Naive thymus-derived CD8-positive, alpha-beta T cell (primary cell): ENCODE results near the gene MN1. TPM values are rescaled to one million over a fixed set of nuclear protein-coding genes. Genes with fewer than 3 reads are reported as not detected.

Experiments
- ATAC-seq, 2 donors: fragments of 150-1000 bp; cut with Tn5 transposase in 1 of 2; sonication (Bioruptor Pico), chemical (Tn5 transposase) in 1 of 2; 1 replicate in 1 of 2; 2 replicates in 1 of 2; pipeline ENCODE4 v1.10.0; 2021; ENCODE audit warnings: mild to moderate bottlenecking in 2 of 2, moderate library complexity in 2 of 2
- POLR2A ChIA-PET: fragments of 350-600 bp; sonication (Branson Sonifier 250); formaldehyde crosslinking; loops from one replicate; lab custom pipeline; 2021; ENCODE audit warnings: antibody characterized with exemption; lab: Charles Lee
- DNase-seq, 10 donors: peaks; one replicate each; pipeline versions ENCODE4 v3.0.0 to v3.0.0-alpha.2; 2020 to 2022
- H3K27ac Mint-ChIP-seq, 10 donors: one replicate each; pipeline ENCODE4 v1.8.0; 2020 to 2022; ENCODE audit warnings: mild to moderate bottlenecking in 10 of 10, mixed read lengths in 10 of 10, moderate library complexity in 4 of 10, inconsistent platforms in 1 of 10
- H3K27me3 Mint-ChIP-seq, 5 donors: one replicate each; pipeline ENCODE4 v1.8.0; 2021 to 2022; ENCODE audit warnings: mixed read lengths in 5 of 5
- H3K36me3 Mint-ChIP-seq, 3 donors: one replicate each; pipeline ENCODE4 v1.8.0; 2020 to 2022; ENCODE audit warnings: mixed read lengths in 3 of 3, mild to moderate bottlenecking in 2 of 3, inconsistent platforms in 1 of 3
- H3K4me1 Mint-ChIP-seq, 4 donors: one replicate each; pipeline ENCODE4 v1.8.0; 2021 to 2022; ENCODE audit warnings: mixed read lengths in 4 of 4
- H3K4me3 Mint-ChIP-seq, 10 donors: one replicate each; pipeline ENCODE4 v1.8.0; 2020 to 2022; ENCODE audit warnings: mild to moderate bottlenecking in 10 of 10, mixed read lengths in 10 of 10, moderate library complexity in 6 of 10, inconsistent platforms in 1 of 10
- H3K9me3 Mint-ChIP-seq, 9 donors: one replicate each; pipeline ENCODE4 v1.8.0; 2020 to 2022; ENCODE audit warnings: mixed read lengths in 9 of 9, mild to moderate bottlenecking in 3 of 9, inconsistent platforms in 1 of 9, moderate library complexity in 1 of 9
- polyA plus RNA-seq, 3 donors: library from polyadenylated mRNA; unstranded; fragments of 300-500 nt; fragmentation: Illumina TruSeq; gene quantifications; one replicate each; pipeline ENCODE4 v1.2.3, GENCODE V29; 2021
- total RNA-seq, 8 experiments: library from RNA in 2 of 8; stranded (reverse) in 2 of 8; gene quantifications; one replicate each; pipeline ENCODE4 v1.2.3 and lab custom pipeline; 2021 to 2026

MN1 gene
- total and polyA plus RNA-seq, 5 experiments from 2014 or later, result 0.10 to 0.39 (median 0.22) TPM; not detected in 2

DNA sequence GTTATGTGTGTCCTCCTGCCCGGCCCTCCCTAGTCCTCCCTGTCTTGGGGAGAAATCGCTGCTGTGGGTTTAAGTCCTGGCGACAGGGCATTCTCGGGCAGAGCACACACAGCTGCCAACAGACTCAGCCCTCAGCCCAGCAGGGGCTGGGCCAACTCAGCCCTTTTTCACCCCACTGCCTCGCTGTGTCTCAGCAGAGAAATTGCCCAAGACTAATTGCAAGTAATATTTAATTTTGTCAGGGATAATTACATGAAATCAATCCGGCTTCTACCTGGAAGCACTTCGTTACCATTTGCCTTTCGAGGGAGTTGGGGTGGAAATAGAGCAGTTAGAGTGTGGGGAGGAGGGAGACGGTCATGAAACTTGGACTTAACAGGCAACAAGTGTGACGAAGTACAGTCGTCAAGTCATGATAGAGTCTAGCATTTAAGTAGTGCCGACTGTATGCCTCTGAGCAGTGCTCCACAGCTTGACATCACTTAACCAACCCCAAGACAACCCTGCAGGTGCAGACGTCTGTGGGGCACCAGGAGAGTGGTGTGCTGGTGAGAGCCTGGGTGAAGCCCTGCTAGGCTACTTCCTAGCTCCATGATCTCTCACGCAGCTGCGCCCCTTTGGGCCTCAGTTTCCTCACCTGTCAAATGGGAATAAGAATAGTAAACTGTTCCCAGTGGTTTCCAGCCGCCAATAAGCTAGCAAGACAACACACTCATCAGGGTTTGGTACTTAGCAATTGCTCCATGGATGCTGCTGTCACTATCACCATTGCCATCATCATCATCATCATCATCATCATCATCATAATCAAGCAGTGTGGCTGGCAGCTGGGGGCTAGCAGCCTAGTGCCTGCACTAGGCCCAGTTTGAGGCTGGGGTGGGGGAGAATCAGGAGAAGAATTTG, 29.2 kb downstream of the MN1 start:
- ATAC-seq (no peak), DNase-seq (no peak)
- Mint-ChIP-seq H3K4me3 (no peak overlapping the region), H3K27me3 (peaks cover 0 to 22% (median 16%) of the 10 kb centered on the region in 5 donors), H3K9me3 (no peaks in the 10 kb centered on the region), H3K27ac (peak overlapping the region in 1 of 10 donors; percentile 27), H3K4me1 (no peaks in the 10 kb centered on the region), H3K36me3 (no peaks in the 10 kb centered on the region)
- POLR2A ChIA-PET, result no interaction called here

DNA sequence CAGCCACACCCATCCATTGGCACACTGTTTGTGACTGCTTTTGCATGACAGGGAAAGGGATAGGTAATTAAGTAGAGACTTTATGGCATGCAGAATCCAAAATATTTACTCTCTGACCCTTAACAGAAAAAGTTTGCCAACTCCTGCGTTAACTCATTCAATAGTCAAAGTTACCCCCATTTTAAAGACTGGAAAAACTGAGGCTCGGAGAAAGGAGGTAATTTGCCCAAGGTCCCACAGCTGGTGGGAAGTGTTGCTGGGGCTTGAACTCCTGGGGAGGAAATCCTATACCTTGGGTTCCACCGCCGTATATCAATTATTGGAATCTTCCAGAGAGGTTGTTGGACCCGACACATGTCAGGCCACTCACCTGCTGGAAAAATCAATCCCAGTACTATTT, 29.9 kb downstream of the MN1 start:
- H3K4me1 Mint-ChIP-seq, result no peaks in the 10 kb centered on the region
- ATAC-seq (no peak), DNase-seq (no peak)
- H3K27ac Mint-ChIP-seq, result no peak overlapping the region
- H3K9me3 Mint-ChIP-seq, result no peaks in the 10 kb centered on the region
- H3K36me3 Mint-ChIP-seq, result no peaks in the 10 kb centered on the region
- H3K4me3 Mint-ChIP-seq, result no peak overlapping the region
- POLR2A ChIA-PET, result no interaction called here
- peaks cover 0 to 22% (median 12%) of the 10 kb centered on the region in 5 donors for H3K27me3 Mint-ChIP-seq

DNA sequence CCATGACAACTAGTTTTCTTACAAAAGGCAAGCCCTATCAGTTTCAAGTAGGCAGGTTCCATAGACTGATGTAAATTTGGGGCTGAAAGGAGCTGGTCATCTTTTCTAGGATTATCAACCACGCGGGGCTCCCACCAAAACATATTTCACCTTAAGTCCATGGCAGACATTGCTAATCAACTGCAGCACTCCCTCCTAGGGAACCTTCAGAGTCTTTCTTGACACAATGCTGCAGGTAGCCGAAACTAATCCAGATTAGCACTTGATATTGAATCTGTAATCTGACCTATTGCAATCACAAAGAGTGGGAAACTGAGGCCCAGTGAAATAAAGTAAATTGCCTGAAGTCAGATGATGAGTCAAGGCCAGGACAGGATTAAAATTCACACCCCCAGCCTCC, 32.5 kb downstream of the MN1 start:
- Mint-ChIP-seq H3K36me3 (no peaks in the 10 kb centered on the region), H3K4me1 (no peaks in the 10 kb centered on the region), H3K27me3 (peaks cover 0 to 9% (median 0%) of the 10 kb centered on the region in 5 donors), H3K4me3 (no peak overlapping the region), H3K27ac (no peak overlapping the region), H3K9me3 (no peaks in the 10 kb centered on the region)
- no peak for ATAC-seq
- POLR2A ChIA-PET, result no interaction called here
- DNase-seq, result no peak

DNA sequence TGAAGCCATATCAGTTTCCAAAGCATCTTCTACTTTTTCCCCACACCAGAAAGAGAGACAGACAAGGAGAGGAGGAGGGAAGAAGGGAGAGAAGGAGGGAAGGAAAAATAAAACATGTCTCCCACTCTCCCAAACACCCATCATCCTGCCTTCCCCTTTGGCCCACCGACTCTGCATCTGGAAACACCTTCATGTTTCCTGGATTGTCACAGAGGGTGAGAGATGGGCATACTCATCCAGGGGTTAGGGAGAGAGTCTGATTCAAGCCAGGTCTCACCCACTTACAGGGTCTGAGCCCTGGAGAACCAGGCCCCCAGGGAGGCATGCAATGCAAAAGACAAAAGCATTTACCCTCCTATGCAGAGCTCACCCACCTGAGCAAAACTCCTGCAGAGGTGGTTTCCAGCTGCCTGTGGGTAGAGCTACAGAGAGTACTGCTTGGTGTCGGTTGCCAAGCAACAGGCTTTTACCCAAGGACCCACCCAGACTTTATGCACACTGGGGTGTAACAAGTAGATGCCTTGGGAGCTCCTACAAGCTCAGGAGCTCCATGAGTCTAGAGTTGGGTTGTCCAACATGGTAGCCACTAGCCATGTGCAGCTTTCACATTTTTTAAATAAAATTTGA, 33.4 kb downstream of the MN1 start:
- H3K36me3 Mint-ChIP-seq, result no peaks in the 10 kb centered on the region
- DNase-seq (no peak), ATAC-seq (no peak)
- POLR2A ChIA-PET, result no interaction called here
- no peak overlapping the region for H3K4me3 Mint-ChIP-seq
- peak overlapping the region in 1 of 10 donors; percentile 47 for H3K27ac Mint-ChIP-seq
- peaks cover 0 to 9% (median 0%) of the 10 kb centered on the region in 5 donors for H3K27me3 Mint-ChIP-seq
- peaks cover 0 to 2% (median 0%) of the 10 kb centered on the region in 9 donors for H3K9me3 Mint-ChIP-seq
- H3K4me1 Mint-ChIP-seq, result no peaks in the 10 kb centered on the region

DNA sequence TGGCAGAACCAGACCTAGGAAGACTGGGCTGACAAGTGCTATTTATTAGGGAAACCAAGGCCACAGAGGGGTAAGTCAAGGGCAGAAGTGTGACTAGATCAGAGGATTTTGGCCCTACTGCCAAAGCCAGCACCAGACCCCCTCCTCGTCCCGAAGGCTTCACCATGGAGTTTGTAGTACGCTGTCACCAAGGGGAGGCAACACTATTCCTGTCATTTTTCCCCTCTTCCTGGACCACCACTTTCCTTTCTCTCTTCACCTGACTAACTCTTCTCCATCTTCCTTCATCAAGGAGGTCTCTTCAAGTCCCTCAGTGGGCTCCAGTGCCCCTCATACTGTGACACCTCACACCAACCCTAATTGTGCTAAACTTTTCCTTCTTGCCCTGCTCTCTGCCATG, 34.9 kb downstream of the MN1 start:
- Mint-ChIP-seq H3K27me3 (peaks cover 0 to 14% (median 0%) of the 10 kb centered on the region in 5 donors), H3K36me3 (no peaks in the 10 kb centered on the region), H3K4me3 (no peak overlapping the region), H3K4me1 (no peaks in the 10 kb centered on the region), H3K9me3 (peaks cover 0 to 2% (median 0%) of the 10 kb centered on the region in 9 donors), H3K27ac (no peak overlapping the region)
- ATAC-seq, result no peak
- POLR2A ChIA-PET, result no interaction called here
- DNase-seq, result no peak

DNA sequence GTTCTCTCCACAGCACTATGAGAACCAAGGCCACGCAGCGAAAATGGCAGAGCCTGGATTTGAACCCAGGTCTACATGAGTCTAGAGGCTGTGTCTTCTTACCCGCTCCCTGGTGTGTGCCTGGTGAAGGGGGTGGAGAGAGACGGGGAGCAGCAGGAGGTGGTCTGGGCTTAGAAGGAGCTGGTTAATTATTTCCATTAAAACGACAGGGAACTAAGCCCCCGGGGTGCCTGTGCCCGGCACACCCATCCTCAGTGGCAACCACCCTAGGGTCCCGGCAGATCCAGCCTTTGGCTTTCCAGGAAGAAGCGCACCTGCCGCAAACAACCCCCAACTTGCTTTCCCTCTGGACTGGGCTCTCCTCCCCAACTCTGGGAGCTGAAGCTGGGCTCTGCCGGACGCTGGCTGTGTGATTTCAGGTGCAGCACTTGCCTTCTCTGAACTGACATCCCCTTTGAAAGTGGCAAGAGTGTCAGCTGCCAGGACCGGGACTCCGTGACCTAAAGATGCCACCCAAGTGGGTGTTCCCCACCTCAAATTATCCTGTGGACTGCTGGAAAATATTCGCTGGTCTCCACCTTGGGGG, 35.8 kb downstream of the MN1 start:
- H3K9me3 Mint-ChIP-seq, result peaks cover 0 to 2% (median 0%) of the 10 kb centered on the region in 9 donors
- no peaks in the 10 kb centered on the region for H3K4me1 Mint-ChIP-seq
- POLR2A ChIA-PET, result no interaction called here

DNA sequence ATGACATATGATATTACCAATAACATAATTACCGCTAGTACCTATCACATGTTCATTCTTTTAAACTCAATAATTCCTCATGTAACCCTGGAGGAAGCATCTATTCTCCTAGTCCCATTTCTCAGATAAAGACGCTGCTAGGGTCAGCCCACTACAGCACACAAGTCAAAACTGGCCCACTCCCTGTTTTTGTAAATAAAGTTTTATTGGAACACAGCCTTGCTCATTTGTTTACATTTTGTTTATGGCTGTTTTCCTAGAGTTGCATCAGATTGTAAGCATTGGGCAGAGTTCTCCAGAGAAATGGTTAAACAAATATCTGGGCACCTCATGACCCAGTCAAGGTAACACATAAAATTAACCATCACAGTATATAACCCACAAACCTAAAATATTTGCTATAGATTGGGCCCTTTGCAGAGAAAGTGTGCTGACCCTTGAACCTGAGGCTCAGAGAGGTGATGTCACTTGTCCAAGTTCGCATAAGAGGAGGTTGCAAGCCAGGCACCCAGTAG, 36.8 kb downstream of the MN1 start:
- POLR2A ChIA-PET, result no interaction called here
- no peak overlapping the region for H3K4me3 Mint-ChIP-seq
- peaks cover 0 to 18% (median 4%) of the 10 kb centered on the region in 5 donors for H3K27me3 Mint-ChIP-seq
- H3K4me1 Mint-ChIP-seq, result no peaks in the 10 kb centered on the region
- H3K27ac Mint-ChIP-seq, result peak overlapping the region in 1 of 10 donors; percentile 86
- H3K9me3 Mint-ChIP-seq, result peaks cover 0 to 2% (median 0%) of the 10 kb centered on the region in 9 donors
- ATAC-seq, result no peak
- DNase-seq, result no peak
- H3K36me3 Mint-ChIP-seq, result no peaks in the 10 kb centered on the region

More for the DNA sequence above, 35.8 kb downstream of the MN1 start:
- no peak for ATAC-seq
- Mint-ChIP-seq H3K4me3 (no peak overlapping the region), H3K36me3 (no peaks in the 10 kb centered on the region), H3K27me3 (peaks cover 0 to 18% (median 4%) of the 10 kb centered on the region in 5 donors), H3K27ac (no peak overlapping the region)
- DNase-seq, result no peak

DNA sequence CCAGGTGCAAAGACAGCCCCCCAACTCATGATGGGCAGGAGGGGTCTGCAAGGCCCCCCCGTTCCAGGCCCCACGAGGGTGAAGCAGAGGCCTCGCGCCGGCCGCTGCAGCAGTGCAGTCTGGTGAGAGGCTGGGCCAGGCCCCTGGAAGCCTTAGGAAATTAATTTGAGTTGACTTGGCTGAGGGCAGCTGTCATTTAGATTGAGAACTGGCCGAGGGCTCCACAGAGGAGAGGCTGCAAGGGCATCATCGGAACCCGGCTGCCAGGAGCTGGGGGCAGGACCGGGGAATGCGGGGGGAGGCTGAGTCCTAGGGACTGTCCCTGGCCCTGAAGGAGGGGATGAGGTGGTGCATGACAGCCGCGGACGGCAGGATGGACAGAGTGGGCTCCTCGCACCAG, 39.9 kb downstream of the MN1 start:
- ATAC-seq (no peak), DNase-seq (no peak)
- Mint-ChIP-seq H3K4me3 (no peak overlapping the region), H3K4me1 (no peaks in the 10 kb centered on the region), H3K36me3 (no peaks in the 10 kb centered on the region), H3K27me3 (peaks cover 0 to 15% (median 4%) of the 10 kb centered on the region in 5 donors), H3K27ac (no peak overlapping the region), H3K9me3 (peaks cover 0 to 2% (median 0%) of the 10 kb centered on the region in 9 donors)
- POLR2A ChIA-PET, result no interaction called here

DNA sequence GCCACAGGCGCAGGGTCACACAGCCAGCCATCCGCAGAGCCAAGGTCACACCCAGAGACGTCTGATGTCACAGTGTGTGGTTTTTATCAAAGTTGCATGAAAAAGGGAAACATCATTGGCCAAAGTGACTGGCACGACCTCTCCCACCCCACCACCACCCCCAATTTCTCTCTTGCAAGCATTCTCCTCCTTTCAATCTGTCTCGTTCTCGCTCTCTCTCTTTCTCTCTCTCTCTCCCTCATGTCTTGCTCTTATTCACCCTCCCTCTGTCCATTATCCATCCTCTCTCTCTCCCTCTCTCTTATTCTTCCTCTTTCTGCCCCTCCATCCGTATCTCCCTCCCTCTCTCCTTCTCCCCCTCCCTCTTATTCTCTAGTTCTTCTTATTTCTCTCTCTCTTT, 40.6 kb downstream of the MN1 start:
- Mint-ChIP-seq H3K4me1 (no peaks in the 10 kb centered on the region), H3K36me3 (no peaks in the 10 kb centered on the region), H3K4me3 (no peak overlapping the region), H3K27me3 (peaks cover 0 to 15% (median 4%) of the 10 kb centered on the region in 5 donors), H3K9me3 (peaks cover 0 to 2% (median 0%) of the 10 kb centered on the region in 9 donors), H3K27ac (no peak overlapping the region)
- ATAC-seq (no peak), DNase-seq (no peak)
- POLR2A ChIA-PET, result no interaction called here

DNA sequence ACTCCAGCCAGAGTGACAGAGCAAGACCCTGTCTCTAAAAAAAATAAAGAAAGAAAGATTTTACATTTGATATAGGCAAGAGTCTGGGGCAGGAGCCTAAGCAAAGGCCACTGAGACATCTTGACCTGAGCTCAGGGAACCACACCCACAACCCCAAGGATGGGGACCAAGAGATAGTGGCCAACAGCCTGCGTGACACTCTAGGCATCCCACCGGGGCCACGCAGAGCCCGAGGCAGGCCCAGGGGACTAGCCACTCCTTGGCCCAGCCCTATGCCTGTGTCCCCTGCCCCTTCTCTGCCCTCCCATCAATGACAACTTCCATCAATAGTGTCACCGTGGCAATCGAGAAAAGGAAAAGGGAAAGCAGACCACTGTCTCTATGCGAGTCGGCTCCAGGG, 41.1 kb downstream of the MN1 start:
- POLR2A ChIA-PET, result no interaction called here
- ATAC-seq, result no peak
- no peak overlapping the region for H3K27ac Mint-ChIP-seq

DNA sequence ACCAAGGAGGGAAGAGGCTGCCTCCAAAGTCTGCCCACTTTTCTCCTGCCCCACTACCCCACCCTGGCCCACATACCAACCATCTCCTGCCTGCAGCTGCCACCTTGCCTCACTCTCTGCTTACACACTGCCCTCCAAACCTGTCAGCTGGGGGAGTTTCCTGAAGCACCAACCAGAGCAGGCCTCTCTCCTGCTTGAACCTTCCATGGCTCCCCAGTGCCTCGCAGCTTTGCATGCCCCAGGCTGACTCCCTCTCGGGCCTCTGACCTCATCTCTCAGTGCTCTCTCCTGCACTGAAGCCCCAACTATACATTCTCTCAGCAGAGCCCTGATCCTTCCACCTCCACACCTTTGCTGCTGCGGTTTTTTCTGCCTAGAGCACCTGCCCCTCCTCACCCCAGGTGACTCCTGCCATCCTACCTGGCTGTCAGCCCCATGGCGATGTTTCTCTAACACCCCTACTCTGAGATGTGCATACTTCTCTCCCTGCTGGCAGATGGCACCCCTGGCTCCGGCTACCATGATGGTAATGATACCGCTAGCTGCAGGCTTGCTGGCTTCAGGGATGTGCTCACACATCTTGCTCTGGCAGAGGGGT, 43.5 kb downstream of the MN1 start:
- POLR2A ChIA-PET, result no interaction called here
- DNase-seq (no peak), ATAC-seq (no peak)
- Mint-ChIP-seq H3K9me3 (no peaks in the 10 kb centered on the region), H3K4me3 (no peak overlapping the region), H3K4me1 (no peaks in the 10 kb centered on the region), H3K27ac (no peak overlapping the region), H3K27me3 (peaks cover 0 to 10% (median 4%) of the 10 kb centered on the region in 5 donors), H3K36me3 (no peaks in the 10 kb centered on the region)

More for the DNA sequence above, 41.1 kb downstream of the MN1 start:
- H3K9me3 Mint-ChIP-seq, result peaks cover 0 to 2% (median 0%) of the 10 kb centered on the region in 9 donors
- H3K27me3 Mint-ChIP-seq, result peaks cover 0 to 15% (median 4%) of the 10 kb centered on the region in 5 donors
- H3K4me3 Mint-ChIP-seq, result no peak overlapping the region
- H3K4me1 Mint-ChIP-seq, result no peaks in the 10 kb centered on the region
- H3K36me3 Mint-ChIP-seq, result no peaks in the 10 kb centered on the region
- no peak for DNase-seq

DNA sequence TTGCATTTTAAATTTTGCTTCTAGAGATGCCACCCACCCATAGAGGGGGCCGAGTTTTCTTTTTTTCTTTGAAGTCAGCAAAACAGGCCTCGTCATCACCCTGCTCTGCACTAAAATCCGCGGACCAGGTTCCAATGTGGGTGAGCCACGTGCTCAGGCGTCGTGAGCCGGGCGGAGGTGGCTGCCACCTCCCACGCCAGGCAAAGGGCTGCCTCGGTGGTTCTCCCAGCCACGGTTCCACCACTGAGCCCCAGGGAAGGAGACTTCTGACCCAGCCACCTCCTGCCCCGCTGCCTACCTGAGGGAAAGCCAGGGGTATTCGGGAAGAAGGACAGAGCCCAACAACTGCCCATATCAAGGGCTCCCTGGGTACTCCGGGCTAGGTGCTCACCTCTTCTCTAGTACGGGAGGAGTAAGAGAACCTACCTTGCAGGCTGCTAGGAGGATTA, 45.3 kb downstream of the MN1 start:
- DNase-seq, result peak in 1 of 10 donors; percentile 42
- no peaks in the 10 kb centered on the region for H3K9me3 Mint-ChIP-seq
- H3K36me3 Mint-ChIP-seq, result no peaks in the 10 kb centered on the region
- H3K27me3 Mint-ChIP-seq, result peaks cover 0 to 10% (median 2%) of the 10 kb centered on the region in 5 donors
- no peak overlapping the region for H3K4me3 Mint-ChIP-seq
- POLR2A ChIA-PET, result no interaction called here
- no peaks in the 10 kb centered on the region for H3K4me1 Mint-ChIP-seq
- ATAC-seq, result no peak
- no peak overlapping the region for H3K27ac Mint-ChIP-seq
